ENCODE data around the gene JPT1.
"Not testable (repeated sequence)": the region's sequence is repeated elsewhere in the genome, so short reads cannot be mapped to it uniquely, and the experiment has no call there.

JPT1 gene

GRCh38 chr17:75174996-75175395, 20.7 kb upstream of the JPT1 start:
- no peak overlapping the region for H3K4me3 ChIP-seq (ENCODE audit: low read length)
- DNase-seq (ENCODE audit: low read depth): no peak
- TF ChIP-seq CTCF (IDR thresholded peaks at IDR 0.05; ENCODE audit: insufficient read depth, low read depth, low read length, missing control alignments): no peak

DNA sequence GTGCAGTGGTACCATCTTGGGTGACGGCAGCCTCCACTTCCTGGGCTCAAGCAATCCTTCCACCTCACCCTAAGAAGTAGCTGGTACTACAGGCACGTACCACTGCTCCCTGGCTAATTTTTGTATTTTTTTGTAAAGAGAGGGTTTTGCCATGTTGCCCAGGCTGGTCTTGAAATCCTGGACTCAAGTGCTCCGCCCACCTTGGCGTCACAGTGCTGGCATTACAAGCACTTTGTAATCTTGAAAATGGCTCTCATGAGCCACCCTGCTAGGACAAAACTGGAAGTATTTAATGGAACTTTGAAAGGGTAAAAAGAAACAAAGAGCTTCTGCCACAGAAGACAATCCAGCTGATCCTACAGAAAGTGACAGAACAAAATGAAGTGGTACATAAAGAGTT, 19.2 kb upstream of the JPT1 start:
- TF ChIP-seq CTCF (IDR thresholded peaks at IDR 0.05; ENCODE audit: insufficient read depth, low read depth, low read length, missing control alignments): no peak
- DNase-seq (ENCODE audit: low read depth): no peak
- H3K4me3 ChIP-seq (ENCODE audit: low read length): no peak overlapping the region

- no peak overlapping the region for H3K4me3 ChIP-seq (ENCODE audit: low read length)
- DNase-seq (ENCODE audit: low read depth): no peak
- TF ChIP-seq CTCF (IDR thresholded peaks at IDR 0.05; ENCODE audit: insufficient read depth, low read depth, low read length, missing control alignments): no peak
Observed at GRCh38 chr17:75168998-75169397, 14.7 kb upstream of the JPT1 start.

DNA sequence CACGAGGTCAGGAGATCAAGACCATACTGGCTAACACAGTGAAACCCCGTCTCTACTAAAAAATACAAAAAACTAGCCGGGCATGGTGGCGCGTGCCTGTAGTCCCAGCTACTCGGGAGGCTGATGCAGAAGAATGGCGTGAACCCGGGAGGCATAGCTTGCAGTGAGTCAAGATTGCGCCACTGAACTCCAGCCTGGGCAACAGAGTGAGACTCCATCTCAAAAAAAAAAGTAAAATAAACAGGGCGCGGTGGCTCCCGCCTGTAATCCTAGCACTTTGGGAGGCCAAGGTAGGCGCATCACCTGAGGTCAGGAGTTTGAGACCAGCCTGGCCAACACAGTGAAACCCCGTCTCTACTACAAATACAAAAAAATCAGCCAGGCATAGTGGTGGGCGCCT, 10.3 kb upstream of the JPT1 start:
- DNase-seq (ENCODE audit: low read depth); H3K4me3 ChIP-seq (ENCODE audit: low read length): not testable (repeated sequence)

GRCh38 chr17:75163074-75163473, 8.8 kb upstream of the JPT1 start:
- no peak for TF ChIP-seq CTCF (IDR thresholded peaks at IDR 0.05; ENCODE audit: insufficient read depth, low read depth, low read length, missing control alignments)

DNA sequence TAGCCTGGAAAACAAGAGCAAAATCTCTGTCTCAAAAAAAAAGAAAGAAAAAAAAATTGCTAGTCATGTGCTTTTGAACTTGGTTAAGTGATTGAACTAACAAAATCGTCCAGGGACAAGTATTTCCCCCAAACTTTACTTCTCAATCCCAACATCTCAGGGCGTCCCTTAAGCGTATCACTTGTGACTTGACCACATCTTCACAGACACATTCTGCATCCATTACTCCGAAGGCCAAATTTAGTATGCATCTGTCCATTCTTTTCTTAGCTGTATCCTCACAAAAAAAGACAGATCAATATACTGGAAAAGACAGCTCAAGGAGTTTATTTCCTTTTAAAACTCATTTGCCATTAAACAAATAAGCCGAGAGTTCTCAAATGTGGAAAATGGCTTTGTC, 5.9 kb upstream of the JPT1 start:
- H3K4me3 ChIP-seq (ENCODE audit: low read length): no peak overlapping the region
- no peak for DNase-seq (ENCODE audit: low read depth)
- TF ChIP-seq CTCF (IDR thresholded peaks at IDR 0.05; ENCODE audit: insufficient read depth, low read depth, low read length, missing control alignments): no peak

More at GRCh38 chr17:75163074-75163473, 8.8 kb upstream of the JPT1 start:
- no peak overlapping the region for H3K4me3 ChIP-seq (ENCODE audit: low read length)
- DNase-seq (ENCODE audit: low read depth): no peak

- TF ChIP-seq CTCF (IDR thresholded peaks at IDR 0.05; ENCODE audit: insufficient read depth, low read depth, low read length, missing control alignments): no peak
- DNase-seq (ENCODE audit: low read depth): peak; percentile 97
- no peak overlapping the region for H3K4me3 ChIP-seq (ENCODE audit: low read length)
Observed at GRCh38 chr17:75159196-75160031, 5.1 kb upstream of the JPT1 start.

GRCh38 chr17:75158480-75158879, 4.2 kb upstream of the JPT1 start:
- DNase-seq (ENCODE audit: low read depth): peak; percentile 69
- H3K4me3 ChIP-seq (ENCODE audit: low read length): not testable (repeated sequence)
